ENCODE results near the gene CCSER2.

GRCh38 chr10:84521468-84521867 is 193.1 kb downstream of the CCSER2 start:
- no peak for TF ChIP-seq RARB (CRISPR knock-in tag; IDR thresholded peaks at IDR 0.05)
- no peak for TF ChIP-seq ZC3H10 (CRISPR knock-in tag; IDR thresholded peaks at IDR 0.05)
- TF ChIP-seq PATZ1 (CRISPR knock-in tag; IDR thresholded peaks at IDR 0.05; ENCODE audit: borderline replicate concordance), result no peak
- TF ChIP-seq ZFP30 (CRISPR knock-in tag; IDR thresholded peaks at IDR 0.05), result no peak
- no peak for TF ChIP-seq CREB5 (CRISPR knock-in tag; IDR thresholded peaks at IDR 0.05; ENCODE audit: low read depth)
- TF ChIP-seq POU6F1 (CRISPR knock-in tag; IDR thresholded peaks at IDR 0.05; ENCODE audit: borderline replicate concordance, low read depth), result no peak
- no peak for TF ChIP-seq ESRRG (CRISPR knock-in tag; IDR thresholded peaks at IDR 0.05)
- TF ChIP-seq ARNTL (CRISPR knock-in tag; IDR thresholded peaks at IDR 0.05; ENCODE audit: borderline replicate concordance, low read depth), result no peak
- no peak for TF ChIP-seq TOX (CRISPR knock-in tag; IDR thresholded peaks at IDR 0.05; ENCODE audit: borderline replicate concordance)
- no peak for TF ChIP-seq GLIS3 (CRISPR knock-in tag; IDR thresholded peaks at IDR 0.05)
- TF ChIP-seq PPARA (CRISPR knock-in tag; IDR thresholded peaks at IDR 0.05; ENCODE audit: borderline replicate concordance), result no peak
- no peak for TF ChIP-seq ZFP3 (CRISPR knock-in tag; IDR thresholded peaks at IDR 0.05)

All from SK-N-SH treated with all-trans-retinoic acid at 6 μM for 48 hours (cell line).